Karpas-422 (cell line): ENCODE measurements around the gene PIM1. TPM values are rescaled to one million over a fixed set of nuclear protein-coding genes. Genes with fewer than 3 reads are reported as not detected.
A peak's percentile ranks its signal among the peaks of the same experiment; 100 is the strongest.

ENCODE experiments used
- DNase-seq: peaks from one replicate; pipeline ENCODE4 v3.0.0-alpha.2; 2015
- H2AFZ ChIP-seq: fragments of 200-600 bp; sonication (generic); 2 replicates; pipeline ENCODE4 v1.6.1; 2014; ENCODE audit warnings: antibody characterized with exemption, low read length, mixed read lengths
- H3K27ac ChIP-seq: fragments of 200-600 bp; sonication (generic); 2 replicates; pipeline ENCODE4 v1.5.1; 2014; ENCODE audit warnings: mild to moderate bottlenecking, low read length, moderate library complexity
- H3K27me3 ChIP-seq: fragments of 200-600 bp; sonication (generic); 2 replicates; pipeline ENCODE4 v1.6.1; 2014; ENCODE audit warnings: low read length, mixed read lengths
- H3K36me3 ChIP-seq: fragments of 200-600 bp; sonication (generic); 2 replicates; pipeline ENCODE4 v1.6.1; 2014; ENCODE audit warnings: low read length, mixed read lengths; ENCODE audit not compliant: insufficient read depth
- H3K4me1 ChIP-seq: fragments of 200-600 bp; sonication (generic); 2 replicates; pipeline ENCODE4 v1.6.1; 2014; ENCODE audit warnings: mild to moderate bottlenecking, low read length, mixed read lengths
- H3K4me2 ChIP-seq: fragments of 200-600 bp; sonication (generic); 2 replicates; pipeline ENCODE4 v1.6.1; 2014; ENCODE audit warnings: low read length, low read depth, mild to moderate bottlenecking; ENCODE audit not compliant: poor library complexity, severe bottlenecking
- H3K4me3 ChIP-seq: fragments of 200-600 bp; sonication (generic); 2 replicates; pipeline ENCODE4 v1.5.1; 2014; ENCODE audit warnings: mild to moderate bottlenecking, antibody characterized with exemption, low read length, mixed read lengths
- H3K79me2 ChIP-seq: fragments of 200-600 bp; sonication (generic); 2 replicates; pipeline ENCODE4 v1.6.1; 2014; ENCODE audit warnings: mild to moderate bottlenecking, low read length, mixed read lengths
- H3K9ac ChIP-seq: fragments of 200-600 bp; sonication (generic); 2 replicates; pipeline ENCODE4 v1.6.0; 2014; ENCODE audit warnings: low read length
- H3K9me2 ChIP-seq: fragments of 200-600 bp; sonication (generic), shearing (Covaris generic); replicated peaks from 2 replicates; pipeline ENCODE4 v1.6.0; 2014; ENCODE audit warnings: mild to moderate bottlenecking, low read length, moderate library complexity; ENCODE audit not compliant: insufficient read depth
- H3K9me3 ChIP-seq: fragments of 300-700, 200-600 bp; sonication (generic); 2 replicates; pipeline ENCODE4 v1.6.1; 2014; ENCODE audit warnings: low read length, mixed read lengths
- H4K20me1 ChIP-seq: fragments of 200-600 bp; sonication (generic); 2 replicates; pipeline ENCODE4 v1.6.1; 2014; ENCODE audit warnings: mild to moderate bottlenecking, antibody characterized with exemption, low read length, low read depth; ENCODE audit not compliant: insufficient read depth
- total RNA-seq: library from RNA; depleted of rRNA; stranded (reverse); fragments of >200 nt; shearing (Covaris generic); gene quantifications from 2 replicates; pipeline ENCODE4 v1.2.3, GENCODE V29; 2014; ENCODE audit warnings: low replicate concordance

Gene PIM1
- total RNA-seq, 1 experiment from 2014 or later: 4.0 TPM

DNA sequence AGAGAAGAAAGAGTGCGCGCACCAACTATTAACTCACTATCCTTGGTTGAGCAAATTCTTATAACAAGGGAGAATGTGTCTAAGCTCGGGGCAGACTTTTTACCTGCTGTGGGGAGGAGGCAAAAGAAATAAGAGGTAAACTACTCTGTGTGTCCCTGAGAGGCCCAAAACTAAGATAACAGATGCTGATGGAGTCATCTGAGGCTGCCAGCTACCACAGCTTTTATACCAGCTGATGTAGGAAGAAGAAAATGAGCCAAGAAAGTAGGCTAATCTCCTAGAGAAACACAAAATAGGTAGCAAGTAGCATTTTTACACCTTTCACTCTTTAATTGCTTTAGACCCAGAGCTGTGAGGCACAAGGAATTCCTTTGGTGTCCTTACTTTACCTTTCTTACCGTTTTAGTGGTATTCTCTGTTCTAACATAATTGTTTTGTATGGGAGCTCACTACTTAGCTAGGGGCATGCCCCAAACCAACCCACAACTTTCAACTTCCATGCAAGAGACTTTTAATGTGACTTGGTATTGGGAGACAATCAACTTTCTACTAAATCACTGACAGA is 27.8 kb upstream of the PIM1 start:
- no peaks in the 10 kb centered on the region for H3K4me1 ChIP-seq
- H3K27ac ChIP-seq: no peak overlapping the region
- H3K9me2 ChIP-seq: no peaks in the 10 kb centered on the region
- no peaks in the 10 kb centered on the region for H3K9me3 ChIP-seq
- H4K20me1 ChIP-seq: no peaks in the 10 kb centered on the region
- H3K4me2 ChIP-seq: no peak overlapping the region
- DNase-seq: no peak
- H3K9ac ChIP-seq: no peak overlapping the region
- H3K36me3 ChIP-seq: no peaks in the 10 kb centered on the region
- no peaks in the 10 kb centered on the region for H3K79me2 ChIP-seq
- no peaks in the 10 kb centered on the region for H3K27me3 ChIP-seq
- H3K4me3 ChIP-seq: no peak overlapping the region
- H2AFZ ChIP-seq: no peak overlapping the region

DNA sequence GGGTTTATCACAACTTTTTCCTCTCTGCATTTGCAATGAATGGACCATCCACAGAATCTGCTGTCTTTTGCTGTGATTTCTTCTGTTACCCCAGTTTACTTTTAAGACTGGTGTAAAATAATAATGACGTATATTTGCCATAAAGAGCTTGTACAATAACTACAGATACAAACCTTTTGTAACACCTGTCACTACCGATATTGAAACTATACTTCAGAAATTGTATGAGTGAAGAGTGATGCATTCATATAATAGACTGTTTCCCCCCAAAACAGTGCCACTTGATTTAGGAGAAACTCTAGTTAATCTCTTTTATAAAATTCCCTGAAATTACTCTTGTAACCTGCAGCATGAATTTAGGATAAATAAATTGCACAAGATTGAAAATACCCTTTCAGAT is 26.4 kb upstream of the PIM1 start:
- no peak overlapping the region for H3K4me3 ChIP-seq
- no peaks in the 10 kb centered on the region for H3K9me2 ChIP-seq
- H3K9ac ChIP-seq: no peak overlapping the region
- H2AFZ ChIP-seq: no peak overlapping the region
- H3K4me2 ChIP-seq: no peak overlapping the region
- H3K9me3 ChIP-seq: no peaks in the 10 kb centered on the region
- H3K36me3 ChIP-seq: no peaks in the 10 kb centered on the region
- no peaks in the 10 kb centered on the region for H3K4me1 ChIP-seq
- no peaks in the 10 kb centered on the region for H3K27me3 ChIP-seq
- DNase-seq: no peak
- no peaks in the 10 kb centered on the region for H4K20me1 ChIP-seq
- H3K79me2 ChIP-seq: no peaks in the 10 kb centered on the region
- no peak overlapping the region for H3K27ac ChIP-seq

DNA sequence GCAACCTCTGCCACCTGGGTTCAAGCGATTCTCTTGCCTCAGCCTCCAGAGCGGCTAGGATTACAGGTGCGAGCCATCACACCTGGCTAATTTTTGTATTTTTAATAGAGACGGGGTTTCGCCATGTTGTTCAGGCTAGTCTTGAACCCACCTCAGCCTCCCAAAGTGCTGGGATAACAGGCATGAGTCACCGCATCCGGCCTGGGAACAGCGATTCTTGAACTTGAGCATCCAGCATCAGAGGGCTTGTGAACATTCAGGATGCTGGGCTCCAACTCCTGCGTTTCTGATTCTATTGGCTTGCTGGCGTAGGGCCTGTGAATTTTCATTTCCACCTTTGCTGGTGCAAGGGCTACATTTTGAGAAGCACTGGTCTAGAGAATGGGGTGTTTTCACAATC is 24.5 kb upstream of the PIM1 start:
- Histone ChIP-seq H4K20me1 (no peaks in the 10 kb centered on the region), H3K4me3 (no peak overlapping the region), H3K9ac (no peak overlapping the region), H3K27me3 (no peaks in the 10 kb centered on the region), H2AFZ (no peak overlapping the region), H3K4me1 (no peaks in the 10 kb centered on the region), H3K4me2 (no peak overlapping the region), H3K36me3 (no peaks in the 10 kb centered on the region), H3K27ac (no peak overlapping the region), H3K79me2 (no peaks in the 10 kb centered on the region), H3K9me3 (no peaks in the 10 kb centered on the region), H3K9me2 (no peaks in the 10 kb centered on the region)
- no peak for DNase-seq

DNA sequence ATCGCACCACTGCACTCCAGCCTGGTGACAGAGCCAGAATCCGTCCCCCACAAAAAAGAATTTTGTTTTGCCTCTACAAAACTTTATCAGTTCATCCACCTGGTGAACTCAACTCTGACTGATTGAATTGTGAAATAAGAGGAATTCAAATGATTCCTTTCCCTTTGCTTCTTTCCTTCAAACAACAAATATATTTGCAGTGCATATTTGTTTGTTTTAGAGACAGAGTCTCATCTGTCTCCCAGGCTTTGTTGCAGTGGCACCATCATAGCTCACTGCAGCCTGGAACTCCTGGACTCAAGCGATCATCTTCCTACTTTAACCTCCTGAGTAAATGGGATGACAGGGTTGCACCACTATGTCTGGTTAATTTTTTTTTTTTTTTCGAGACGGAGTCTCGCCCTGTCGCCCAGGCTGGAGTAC is 23.2 kb upstream of the PIM1 start:
- no peaks in the 10 kb centered on the region for H3K36me3 ChIP-seq
- H3K27me3 ChIP-seq: no peaks in the 10 kb centered on the region
- no peak overlapping the region for H3K4me2 ChIP-seq
- H3K9ac ChIP-seq: no peak overlapping the region
- DNase-seq: no peak
- H3K4me3 ChIP-seq: no peak overlapping the region
- no peaks in the 10 kb centered on the region for H3K9me2 ChIP-seq
- H3K79me2 ChIP-seq: no peaks in the 10 kb centered on the region
- no peaks in the 10 kb centered on the region for H3K9me3 ChIP-seq
- H2AFZ ChIP-seq: no peak overlapping the region
- no peak overlapping the region for H3K27ac ChIP-seq
- no peaks in the 10 kb centered on the region for H3K4me1 ChIP-seq
- no peaks in the 10 kb centered on the region for H4K20me1 ChIP-seq

DNA sequence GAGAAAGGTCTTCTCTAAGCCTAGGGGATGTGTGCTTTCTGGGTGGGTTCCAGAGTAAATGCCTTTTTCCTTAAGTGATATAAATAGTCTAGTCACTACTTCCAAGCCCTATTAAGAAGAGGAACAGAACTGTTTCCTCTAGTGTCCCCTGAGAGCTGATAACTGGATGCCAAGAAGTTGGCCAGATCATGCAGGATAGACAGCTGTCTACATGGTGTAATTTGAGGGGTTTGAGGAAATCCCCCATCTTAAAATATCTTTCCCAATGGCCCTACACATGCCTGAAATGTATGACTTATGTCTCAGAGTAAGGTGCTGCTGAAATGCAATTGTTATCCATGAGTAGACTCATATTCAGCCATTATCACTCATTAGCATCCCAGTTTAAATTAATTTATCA is 20.2 kb upstream of the PIM1 start:
- Histone ChIP-seq H3K27me3 (no peaks in the 10 kb centered on the region), H4K20me1 (no peaks in the 10 kb centered on the region), H3K9me2 (no peaks in the 10 kb centered on the region), H3K9me3 (no peaks in the 10 kb centered on the region), H3K36me3 (no peaks in the 10 kb centered on the region), H3K4me1 (no peaks in the 10 kb centered on the region; the same call in 1 of the 2 replicates), H3K4me3 (no peak overlapping the region), H3K4me2 (no peak overlapping the region), H3K9ac (no peak overlapping the region), H3K27ac (no peak overlapping the region), H2AFZ (no peak overlapping the region), H3K79me2 (no peaks in the 10 kb centered on the region)
- DNase-seq: no peak

DNA sequence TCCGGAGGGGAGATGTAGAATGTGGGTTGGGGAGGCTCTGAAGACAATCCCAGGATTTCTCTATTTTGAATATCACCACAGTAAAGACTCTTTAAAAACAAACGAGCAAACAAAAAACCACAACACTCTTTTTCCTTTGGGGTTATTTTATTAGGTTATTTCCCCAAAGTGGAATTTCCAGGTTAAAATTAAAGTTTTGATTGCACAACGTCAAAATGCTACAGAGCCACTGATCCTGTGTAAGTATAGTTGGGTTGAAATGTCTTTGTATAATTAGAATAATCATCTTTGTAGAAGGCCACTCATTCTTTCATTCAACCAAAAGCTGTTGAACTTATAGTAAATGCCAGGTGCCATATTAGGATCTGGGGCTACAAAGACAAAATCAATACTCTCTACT is 19.6 kb upstream of the PIM1 start:
- Histone ChIP-seq H3K4me1 (peaks cover 6% of the 10 kb centered on the region), H3K9me3 (no peaks in the 10 kb centered on the region), H3K27ac (no peak overlapping the region), H3K9ac (no peak overlapping the region), H3K4me2 (no peak overlapping the region), H3K36me3 (no peaks in the 10 kb centered on the region), H3K79me2 (no peaks in the 10 kb centered on the region), H3K27me3 (no peaks in the 10 kb centered on the region), H3K4me3 (no peak overlapping the region), H3K9me2 (no peaks in the 10 kb centered on the region), H4K20me1 (no peaks in the 10 kb centered on the region), H2AFZ (no peak overlapping the region)
- no peak for DNase-seq

DNA sequence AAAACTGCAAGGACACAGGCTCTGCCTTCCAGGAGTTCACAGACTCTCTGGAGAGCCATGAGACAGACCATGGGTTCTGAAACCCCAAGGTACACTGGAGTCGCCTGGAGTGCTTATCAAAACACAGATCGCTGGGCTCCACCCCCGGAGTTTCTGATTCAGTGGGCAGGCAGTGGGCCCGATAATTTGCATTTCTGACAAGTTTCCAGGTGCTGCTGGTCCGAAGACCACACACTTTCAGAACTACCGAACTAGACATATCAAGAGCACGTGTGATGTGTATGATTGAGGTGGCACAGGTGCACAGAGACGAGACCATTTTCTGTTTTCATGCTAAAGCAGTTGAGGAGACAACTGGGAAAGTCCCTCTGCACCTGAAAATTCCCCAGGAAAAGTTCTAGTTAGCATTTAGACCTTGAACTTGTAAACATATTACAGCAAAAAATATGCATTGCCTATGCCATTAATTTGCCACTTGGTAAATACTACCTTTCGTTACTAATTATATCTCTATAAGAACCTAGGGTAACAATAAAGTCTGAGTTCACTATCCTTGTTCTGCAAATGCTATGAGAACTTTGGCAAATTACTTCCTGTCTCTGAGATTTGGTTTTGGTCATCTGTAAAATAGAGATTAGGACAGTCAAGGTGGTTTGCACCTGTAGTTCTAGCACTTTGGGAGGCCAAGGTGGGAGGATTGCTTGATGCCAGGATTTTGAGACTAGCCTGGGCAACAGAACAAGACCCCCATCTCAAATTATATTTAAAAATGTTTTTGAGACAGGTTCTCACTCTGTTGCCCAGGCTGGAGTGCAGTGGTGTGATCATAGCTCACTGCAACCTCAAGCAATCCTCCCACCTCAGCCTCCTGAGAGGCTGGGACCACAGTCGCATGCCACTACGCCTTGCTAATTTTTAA is 14.3 kb upstream of the PIM1 start:
- peak overlapping the region; percentile 64 for H3K4me2 ChIP-seq
- peak overlapping the region; percentile 87 for H2AFZ ChIP-seq
- no peaks in the 10 kb centered on the region for H3K36me3 ChIP-seq
- no peaks in the 10 kb centered on the region for H4K20me1 ChIP-seq
- H3K9me3 ChIP-seq: no peaks in the 10 kb centered on the region
- H3K27me3 ChIP-seq: no peaks in the 10 kb centered on the region
- no peaks in the 10 kb centered on the region for H3K79me2 ChIP-seq
- DNase-seq: peak; percentile 68
- peak overlapping the region; percentile 28; the same call in 1 of the 2 replicates for H3K27ac ChIP-seq
- H3K4me1 ChIP-seq: peaks cover 14% of the 10 kb centered on the region
- peak overlapping the region; percentile 28; the same call in 1 of the 2 replicates for H3K4me3 ChIP-seq
- H3K9ac ChIP-seq: peak overlapping the region; percentile 29; the same call in 1 of the 2 replicates
- no peaks in the 10 kb centered on the region for H3K9me2 ChIP-seq

DNA sequence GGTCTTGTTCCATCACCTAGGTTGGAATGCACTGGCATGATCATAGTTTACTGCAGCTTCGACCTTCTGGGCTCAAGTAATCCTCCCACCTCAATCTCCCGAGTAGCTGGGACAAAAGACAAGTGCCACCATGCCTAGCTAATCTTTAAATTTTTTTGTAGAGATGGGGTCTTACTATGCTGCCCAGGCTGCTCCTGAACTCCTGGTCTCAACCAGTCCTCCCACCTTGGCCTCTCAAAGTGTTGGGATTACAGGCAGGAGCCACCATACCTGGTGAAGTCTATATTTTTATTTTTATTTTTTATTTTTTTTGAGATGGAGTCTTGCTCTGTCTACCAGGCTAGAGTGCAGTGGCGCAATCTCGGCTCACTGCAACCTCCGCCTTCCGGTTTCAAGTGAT is 11.4 kb upstream of the PIM1 start:
- Histone ChIP-seq H3K4me3 (no peak overlapping the region), H4K20me1 (no peaks in the 10 kb centered on the region), H3K9me3 (no peaks in the 10 kb centered on the region), H3K4me1 (peaks cover 23% of the 10 kb centered on the region), H3K9me2 (no peaks in the 10 kb centered on the region), H3K36me3 (no peaks in the 10 kb centered on the region), H3K79me2 (no peaks in the 10 kb centered on the region), H3K27me3 (no peaks in the 10 kb centered on the region), H3K27ac (no peak overlapping the region), H2AFZ (no peak overlapping the region), H3K4me2 (no peak overlapping the region), H3K9ac (no peak overlapping the region)
- no peak for DNase-seq
